NCI-H1436 (cell line): ENCODE measurements around the gene CFLAR.
"Not testable (repeated sequence)": the region's sequence is repeated elsewhere in the genome, so short reads cannot be mapped to it uniquely, and the experiment has no call there.

Experiments
- DNase-seq: peaks from one replicate; lab custom pipeline; 2025; lab: John Stamatoyannopoulos, UW

CFLAR gene

DNA sequence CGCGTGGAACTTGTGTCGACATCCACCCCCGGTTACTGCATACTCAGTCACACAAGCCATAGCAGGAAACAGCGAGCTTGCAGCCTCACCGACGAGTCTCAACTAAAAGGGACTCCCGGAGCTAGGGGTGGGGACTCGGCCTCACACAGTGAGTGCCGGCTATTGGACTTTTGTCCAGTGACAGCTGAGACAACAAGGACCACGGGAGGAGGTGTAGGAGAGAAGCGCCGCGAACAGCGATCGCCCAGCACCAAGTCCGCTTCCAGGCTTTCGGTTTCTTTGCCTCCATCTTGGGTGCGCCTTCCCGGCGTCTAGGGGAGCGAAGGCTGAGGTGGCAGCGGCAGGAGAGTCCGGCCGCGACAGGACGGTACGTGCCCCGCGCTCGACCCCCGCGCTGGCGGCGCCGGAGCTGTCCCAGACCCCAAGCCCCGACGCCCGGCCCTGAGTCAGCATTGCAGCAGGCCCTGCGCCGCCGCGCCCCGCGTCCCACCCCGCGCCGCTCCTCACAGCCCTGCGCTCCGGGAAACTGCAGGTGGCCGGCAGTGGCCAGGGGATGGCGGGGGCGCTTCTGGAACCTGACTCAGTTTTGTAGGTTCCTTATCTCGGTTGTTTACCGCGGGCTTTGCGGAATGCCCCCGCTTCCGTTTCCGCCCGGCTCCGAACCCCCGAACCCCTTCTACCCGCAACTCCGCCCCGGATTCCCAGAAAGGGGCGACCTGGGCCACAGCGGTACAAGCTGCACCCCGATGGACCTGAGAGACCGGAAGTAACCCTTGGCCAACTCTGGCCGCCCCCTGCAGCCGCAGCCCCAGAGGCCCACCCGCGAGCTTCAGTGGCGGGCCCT is at the start of gene CFLAR:
CFLAR (plus strand) TSS at position 50 of the 844 bp plus-strand sequence. CDS start 13,702 bp downstream, outside the sequence.
- DNase-seq: peak; percentile 27

DNA sequence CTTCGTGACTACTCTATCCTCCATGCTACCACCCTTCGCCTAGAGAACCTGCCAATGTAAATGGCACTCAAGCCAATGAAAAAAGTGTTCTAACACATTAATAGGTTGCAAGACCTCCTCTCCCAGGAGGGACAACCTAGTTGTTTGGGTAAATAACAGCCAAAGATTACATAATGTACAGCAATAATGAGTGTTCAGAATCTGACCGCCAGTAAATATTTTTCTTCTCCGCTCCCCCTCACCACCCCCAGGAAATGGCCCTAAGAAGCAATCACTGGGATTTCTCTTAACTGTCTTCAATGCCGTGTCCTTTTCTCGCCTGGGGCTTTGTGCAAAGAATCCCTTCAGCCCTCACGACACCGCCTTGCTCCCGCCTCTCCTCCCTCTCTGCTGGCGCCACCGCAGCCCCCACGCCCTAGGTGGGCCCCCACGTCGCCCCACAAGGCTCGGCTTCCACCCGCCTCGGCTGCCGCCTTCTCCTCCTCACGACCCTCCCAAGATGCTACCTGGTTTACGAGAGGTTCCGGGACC is 45.0 kb upstream of the CFLAR start:
- no peak for DNase-seq

DNA sequence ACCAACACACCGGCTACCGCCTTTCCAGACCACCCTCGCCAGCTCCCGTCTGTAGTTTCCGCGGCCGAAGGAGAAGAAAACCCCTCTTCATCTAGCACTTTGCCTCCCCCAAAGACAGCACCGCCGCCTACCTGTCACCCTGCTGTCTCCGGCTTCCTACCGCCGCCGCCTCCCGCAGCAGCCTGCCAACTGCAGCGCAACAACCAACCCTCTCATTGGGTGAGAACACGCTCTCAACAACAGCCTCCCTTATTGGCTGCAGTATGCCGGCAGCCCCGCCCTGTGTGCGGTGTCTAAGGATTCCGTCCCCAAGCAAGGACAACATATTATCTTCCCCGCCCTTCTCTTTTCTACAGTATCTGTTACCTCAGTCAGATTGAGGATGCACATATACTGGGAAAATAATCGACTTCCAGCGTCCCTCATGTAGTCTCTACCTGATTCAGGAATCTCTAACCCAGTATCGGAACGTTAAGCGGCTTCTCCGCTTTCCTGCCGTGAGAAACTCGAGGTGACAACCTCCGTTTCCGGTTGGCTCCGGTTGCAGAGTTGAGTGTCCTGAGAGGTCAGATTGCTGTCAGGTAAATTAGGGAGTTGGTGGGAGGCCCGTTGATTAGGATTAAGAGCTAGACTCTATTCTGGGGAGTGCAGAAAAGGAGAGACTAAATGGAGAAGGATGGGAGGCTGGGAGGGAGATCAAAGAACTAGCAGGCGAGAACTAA is 44.3 kb upstream of the CFLAR start, which contains the start of the genes HYCC2 and NDUFB3:
HYCC2 (minus strand) TSS at position 193 of the 722 bp plus-strand sequence. CDS start 47,662 bp downstream, outside the sequence.
NDUFB3 (plus strand) TSS at position 523 of the 722 bp plus-strand sequence. CDS start 6,882 bp downstream, outside the sequence.
- peak; percentile 90 for DNase-seq

DNA sequence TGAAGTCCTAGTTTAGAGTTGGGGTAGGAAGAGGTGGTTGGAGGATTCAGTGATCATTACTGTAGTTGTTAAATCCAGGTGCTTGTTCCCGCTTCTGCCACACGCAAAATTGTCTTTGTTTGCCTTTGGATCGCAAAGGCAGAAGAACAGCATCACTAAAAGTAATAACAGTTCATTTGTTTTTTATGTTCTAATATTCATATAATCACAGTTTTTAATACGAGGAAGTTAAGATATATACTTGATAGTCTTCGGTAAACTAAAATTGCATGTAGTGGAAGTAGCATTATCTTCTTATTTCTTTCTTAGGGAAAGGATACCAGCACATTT is 43.8 kb upstream of the CFLAR start:
- no peak for DNase-seq

DNA sequence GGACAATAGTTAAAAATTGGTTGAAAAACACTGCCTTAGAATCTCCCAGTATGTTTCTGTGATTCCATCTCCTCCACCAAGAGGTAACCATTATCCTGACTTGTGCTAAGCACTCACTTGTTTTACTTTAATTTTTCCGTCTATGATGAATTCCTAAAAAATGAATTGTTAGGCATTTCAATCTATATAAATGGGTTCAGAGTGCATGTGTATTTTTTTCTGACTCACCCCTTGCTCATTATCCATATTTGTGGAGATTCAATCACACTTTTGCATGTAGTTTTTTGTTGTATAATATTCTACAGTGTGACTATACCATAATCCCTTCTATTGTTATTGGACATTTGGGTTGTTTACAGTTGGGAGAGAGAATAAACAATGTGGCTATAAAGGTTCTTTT is 42.9 kb upstream of the CFLAR start:
- DNase-seq: no peak

DNA sequence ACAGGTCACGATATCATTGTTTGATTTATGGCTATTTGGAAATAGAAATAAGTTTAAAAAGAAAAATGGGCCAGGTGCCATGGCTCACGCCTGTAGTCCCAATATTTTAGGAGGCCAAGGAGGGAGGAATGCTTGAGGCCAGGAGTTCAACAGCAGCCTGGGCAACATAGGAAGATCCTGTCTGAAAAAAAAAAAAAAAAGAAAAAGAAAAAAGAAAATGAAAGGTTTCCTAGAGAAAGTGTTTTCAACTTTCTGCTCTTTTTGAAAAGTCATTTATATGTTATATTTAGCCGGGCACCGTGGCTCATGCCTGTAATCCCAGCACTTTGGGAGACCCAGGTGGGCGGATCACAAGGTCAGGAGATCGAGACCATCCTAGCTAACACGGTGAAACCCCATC is 41.0 kb upstream of the CFLAR start:
- no peak for DNase-seq

DNA sequence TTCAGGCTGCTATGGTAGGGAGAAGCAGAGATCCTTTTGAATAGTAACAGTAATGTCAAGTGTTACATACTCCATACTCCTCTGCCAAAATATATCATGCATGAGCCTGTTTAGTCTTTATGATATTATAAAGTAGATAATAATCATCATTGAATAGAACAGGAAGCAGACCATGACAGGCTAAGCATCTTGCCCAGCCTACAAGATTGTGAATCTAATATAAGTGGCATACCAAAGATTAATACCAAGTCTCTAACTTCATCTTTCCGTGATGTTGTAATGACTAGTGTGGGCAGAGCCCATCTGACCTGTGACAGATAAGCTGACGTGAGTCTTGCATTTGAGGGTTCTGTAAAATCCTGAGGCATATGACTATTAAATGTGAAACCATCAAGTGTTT is 31.1 kb upstream of the CFLAR start:
- DNase-seq: no peak

DNA sequence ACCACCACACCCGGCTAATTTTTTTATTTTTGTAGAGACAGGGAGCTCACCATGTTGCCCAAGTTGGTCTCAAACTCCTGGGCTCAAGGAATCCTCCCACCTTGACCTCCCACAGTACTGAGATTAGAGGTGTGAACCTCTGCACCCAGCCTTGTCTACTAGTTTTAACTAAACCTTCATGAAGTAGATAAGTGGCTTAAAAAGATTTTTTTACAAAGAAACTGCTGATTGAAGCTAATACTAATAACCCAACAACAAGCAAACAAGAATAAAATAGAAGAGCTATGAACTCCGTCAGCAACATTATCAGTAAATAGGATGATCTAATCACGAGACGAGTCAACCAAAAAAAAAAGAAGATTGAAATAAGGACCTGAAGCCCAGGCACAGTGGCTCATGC is 25.4 kb upstream of the CFLAR start:
- DNase-seq: no peak

DNA sequence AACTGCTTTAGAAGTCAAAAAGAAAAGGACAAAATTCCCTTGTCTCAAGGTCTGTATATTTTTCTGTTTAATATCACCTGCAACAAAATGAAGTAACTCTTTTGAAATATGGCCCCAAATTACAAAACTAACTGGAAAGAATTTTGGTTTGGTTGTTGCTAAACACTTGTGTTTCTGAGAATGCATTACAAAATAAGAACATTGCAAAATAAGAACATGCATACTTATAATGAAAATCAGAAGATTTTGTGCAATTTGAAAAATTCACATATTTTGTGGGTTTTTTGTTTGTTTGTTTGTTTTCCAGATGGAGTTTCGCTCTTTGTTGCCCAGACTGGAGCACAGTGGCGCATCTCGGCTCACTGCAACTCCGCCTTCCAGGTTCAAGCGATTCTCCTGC is 22.4 kb upstream of the CFLAR start:
- no peak for DNase-seq

DNA sequence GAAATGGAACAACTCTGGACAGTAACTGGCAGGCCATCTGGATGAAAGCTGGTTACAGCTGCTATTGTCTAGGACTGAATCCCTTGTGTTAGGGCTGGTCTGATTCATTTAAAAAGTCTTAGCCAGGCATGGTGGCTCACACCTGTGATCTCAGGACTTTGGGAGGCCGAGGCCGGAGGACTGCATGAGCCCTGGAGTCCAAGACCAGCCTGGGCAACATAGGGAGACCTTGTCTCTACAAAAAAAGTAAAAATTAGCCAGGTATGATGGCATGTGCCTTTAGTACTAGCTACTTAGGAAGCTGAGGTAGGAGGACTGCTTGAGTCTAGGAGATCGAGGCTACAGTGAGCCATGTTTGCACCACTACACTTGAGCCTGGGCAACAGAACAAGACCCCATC is 15.5 kb upstream of the CFLAR start:
- no peak for DNase-seq

DNA sequence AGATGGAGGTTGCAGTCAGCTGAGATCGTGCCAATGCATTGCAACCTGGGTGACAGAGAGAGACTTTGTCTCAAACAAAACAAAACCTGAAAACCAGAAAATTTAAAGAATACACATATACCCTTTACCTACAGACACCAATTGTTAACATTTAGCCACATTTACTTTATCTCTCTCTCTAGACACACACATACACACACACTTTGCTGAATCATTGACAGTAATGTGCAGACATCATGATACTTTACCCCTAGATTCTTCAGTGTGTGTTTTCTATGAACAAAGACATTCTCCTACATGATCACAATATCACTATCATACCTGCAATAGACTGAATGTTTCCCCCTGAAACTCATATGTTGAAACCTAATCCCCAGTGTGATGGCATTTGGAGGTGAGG is 10.2 kb upstream of the CFLAR start:
- no peak for DNase-seq

DNA sequence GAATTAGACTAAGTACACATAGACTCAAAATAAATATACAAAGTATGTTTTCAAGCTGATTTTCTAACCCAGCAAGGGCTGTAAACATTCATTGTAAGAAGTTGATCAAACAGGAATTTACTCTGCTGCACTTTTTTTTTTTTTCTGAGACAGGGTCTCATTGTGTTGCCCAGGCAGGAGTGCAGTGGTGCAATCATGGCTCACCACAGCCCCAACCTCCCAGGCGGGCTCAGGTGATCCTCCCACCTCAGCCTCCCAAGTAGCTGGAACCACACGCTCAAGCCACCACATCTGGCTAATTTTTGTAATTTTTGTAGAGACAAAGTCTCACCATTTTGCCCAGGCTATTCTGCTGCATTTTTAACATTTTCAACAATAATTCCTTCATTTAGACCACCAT is 8.3 kb upstream of the CFLAR start:
- no peak for DNase-seq

DNA sequence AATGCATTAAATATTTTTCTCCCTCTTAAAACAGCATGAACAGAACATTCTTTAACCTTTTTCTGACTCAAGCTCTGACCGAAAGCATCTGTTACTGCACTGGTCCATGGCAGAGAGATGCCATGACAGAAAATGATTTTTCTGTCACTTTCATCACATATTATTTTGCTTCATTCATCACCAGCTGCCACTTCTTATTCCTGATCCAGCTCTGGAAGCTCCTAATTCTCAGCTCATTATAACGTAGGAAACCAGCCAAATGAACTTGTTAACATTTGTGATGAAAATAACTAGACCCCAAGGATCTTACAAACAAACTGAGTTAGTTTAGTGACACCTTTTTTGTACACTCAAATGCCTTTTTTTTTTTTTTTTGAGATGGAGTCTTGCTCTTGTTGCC is 7.6 kb upstream of the CFLAR start:
- DNase-seq: no peak

DNA sequence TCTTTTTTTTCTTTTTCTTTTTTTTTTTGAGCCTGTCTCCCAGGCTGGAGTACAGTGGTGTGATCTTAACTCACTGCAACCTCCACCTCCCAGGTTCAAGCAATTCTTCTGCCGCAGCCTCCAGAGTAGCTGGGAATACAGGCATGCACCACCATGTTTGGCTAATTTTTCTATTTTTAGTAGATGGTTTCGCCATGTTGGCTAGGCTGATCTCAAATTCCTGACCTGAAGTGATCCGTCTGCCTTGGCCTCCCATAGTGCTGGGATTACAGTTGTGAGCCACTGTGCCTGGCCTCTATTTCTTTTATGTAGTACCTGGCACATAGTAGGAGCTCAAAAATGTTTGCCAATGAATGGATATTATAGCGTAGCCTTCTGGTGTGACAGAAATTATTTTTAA is 6.8 kb upstream of the CFLAR start:
- no peak for DNase-seq

DNA sequence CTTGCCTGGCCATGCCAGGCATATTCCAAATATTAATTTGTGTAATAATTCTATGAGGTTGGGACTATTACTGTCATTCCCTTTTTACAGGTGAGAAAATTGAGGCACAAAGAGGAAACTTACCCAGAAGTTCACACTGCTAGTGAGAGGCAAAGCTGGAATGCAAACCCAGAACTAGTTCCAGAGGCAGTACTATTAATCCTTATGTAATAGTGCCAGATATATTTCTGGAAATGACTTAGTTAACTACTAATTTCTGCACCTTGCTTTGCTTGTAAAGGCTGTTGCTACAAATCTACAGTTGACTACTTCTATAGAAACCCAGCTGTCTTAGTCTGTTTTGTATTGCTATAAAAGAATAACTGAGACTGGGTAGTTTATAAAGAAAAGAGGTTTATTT is 5.3 kb upstream of the CFLAR start:
- no peak for DNase-seq

DNA sequence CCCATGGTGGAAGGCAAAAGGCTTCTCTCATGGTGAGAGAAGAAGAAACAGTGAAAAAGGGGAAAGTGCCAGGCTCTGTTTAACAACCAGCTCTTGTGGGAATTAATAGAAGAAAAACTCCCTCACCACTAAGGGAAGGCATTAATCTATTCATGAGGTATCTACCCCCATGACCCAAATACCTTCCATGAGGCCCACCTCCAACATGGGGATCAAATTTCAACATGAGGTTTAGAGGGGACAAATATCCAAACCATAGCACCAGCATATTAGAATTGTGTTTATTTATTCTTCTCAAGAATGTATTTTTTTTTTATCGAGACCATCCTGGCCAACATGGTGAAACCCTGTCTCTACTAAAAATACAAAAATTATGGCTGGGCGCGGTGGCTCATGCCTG is 4.9 kb upstream of the CFLAR start:
- no peak for DNase-seq

DNA sequence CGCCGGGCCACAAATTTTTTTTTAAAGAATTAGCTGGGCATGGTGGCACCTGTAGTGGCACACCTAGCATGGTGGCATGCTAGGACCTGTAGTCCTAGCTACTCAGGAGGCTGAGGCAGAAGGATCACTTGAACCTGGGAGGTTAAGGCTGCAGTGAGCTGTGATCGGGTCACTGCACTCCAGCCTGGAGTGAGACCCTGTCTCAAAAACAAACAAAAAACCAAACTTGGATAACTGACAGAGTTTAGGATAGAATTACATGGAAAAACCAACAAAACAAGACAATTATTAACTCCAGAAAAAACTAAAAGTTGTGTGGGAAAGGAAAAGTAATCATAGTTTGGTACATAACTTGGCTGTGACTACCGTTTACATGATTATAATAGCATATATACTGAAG is 1.6 kb upstream of the CFLAR start:
- DNase-seq: no peak

DNA sequence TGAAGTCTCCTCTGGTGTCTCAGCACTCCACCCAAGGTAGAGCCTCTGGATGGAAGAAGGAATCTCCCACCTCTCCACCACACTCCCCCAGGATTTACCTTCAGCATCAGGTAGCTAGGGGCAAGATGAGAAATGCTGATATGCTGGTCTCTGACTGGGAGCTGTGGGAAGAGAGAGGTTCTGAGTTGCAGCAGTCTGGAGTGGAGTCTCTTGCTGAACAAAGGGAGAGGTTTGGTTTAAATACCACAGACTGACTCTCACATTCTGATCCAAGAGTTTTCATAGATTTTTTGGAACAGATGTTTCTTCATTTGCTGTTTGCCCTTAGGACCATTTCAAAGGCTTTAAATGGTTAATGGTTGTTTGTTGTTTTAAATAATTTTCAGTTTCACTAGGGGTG is 1.1 kb upstream of the CFLAR start:
- DNase-seq: no peak

DNA sequence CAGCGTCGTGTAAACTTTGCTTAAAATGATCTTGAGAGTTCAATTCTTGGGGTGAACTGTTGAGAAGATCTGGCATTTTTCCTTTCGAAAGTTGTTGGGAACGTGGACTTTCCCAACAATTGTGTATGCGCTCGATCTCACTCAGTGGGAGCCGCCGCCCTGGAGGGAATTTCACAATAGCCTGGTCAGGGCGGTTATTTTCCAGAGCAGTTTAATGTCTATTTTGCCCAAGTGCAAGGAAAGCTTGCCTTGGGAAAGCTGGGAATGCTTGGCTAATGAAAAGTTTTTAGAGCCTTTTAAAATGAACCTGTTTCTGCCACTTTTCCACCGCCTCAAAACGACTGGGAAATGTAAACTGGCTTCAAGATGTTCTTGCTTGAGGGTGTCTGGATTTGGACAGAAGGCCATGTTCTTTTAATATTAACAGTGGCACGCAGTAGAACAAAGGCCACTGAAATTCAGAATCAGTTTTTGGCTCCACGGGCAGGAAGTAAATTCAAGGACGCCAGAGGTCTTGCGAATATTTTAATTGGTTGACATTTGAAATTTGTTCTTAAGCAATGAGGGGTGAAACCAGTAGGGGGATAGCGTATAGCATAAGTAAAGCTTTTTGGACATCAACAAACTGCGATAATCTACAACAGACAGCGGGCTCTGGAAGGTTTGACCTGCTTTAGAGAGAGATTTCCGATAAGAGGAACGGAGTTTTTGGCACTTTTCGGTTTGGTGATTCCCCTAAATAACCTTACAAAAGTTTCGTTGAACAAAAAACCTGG is 1.2 kb downstream of the CFLAR start:
- peak; percentile 53 for DNase-seq

DNA sequence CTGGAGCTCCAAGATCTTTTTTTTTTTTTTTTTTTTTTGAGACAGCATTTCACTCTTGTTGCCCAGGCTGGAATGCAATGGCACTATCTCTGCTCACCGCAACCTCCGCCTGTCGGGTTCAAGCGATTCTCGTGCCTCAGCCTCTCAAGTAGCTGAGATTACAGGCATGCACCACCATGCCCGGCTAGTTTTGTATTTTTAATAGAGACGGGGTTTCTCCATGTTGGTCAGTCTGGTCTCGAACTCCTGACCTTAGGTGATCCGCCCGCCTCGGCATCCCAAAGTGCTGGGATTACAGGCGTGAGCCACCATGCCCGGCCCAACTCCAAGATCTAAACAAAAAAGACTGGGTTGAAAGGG is 1.8 kb downstream of the CFLAR start:
- DNase-seq: not testable (repeated sequence)

DNA sequence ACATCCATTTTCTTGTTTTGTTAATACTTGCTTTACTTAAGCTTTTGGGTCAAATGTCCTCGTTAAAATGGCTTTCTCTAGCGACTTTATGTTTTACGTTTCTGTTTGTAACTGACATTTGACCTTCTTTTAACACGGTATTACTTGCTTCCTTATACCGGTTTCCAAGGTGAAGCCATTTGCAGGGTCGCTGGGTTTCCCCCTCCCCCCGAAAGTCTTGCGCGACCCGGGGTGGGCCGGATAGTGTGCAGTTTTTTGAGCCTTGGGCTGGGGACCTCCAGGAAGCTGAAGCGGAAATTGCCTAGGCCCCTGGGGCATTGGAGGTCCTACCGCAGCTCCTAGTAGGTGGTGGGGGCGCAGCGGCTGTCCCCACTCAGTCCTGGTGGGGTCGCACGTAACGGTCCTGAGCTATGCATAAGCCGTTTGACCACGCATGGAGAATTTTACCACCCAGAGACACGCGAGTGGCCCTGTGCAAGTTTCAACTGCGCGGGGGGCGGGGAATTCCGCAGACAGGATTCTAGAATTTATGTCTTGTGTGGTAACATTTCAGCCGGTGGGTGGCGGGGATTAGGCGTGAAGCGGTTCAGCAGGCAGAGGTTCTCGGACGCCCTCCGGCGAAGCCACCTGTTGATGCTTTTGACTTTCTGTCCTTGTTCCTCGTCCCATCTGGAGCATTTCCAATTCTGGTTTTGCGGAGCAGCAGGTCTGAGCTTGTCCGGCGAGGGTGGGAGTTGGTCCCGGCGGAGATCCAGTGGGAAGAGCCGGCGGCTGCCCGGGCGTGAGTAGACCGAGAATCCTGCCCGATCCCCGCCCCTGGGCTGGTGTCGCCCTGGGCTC is 2.4 kb downstream of the CFLAR start:
- DNase-seq: peak; percentile 44
